Right ventricle myocardium superior (tissue), 1 donor: Measurements from ENCODE around the gene KRT7. TPM values are rescaled to one million over a fixed set of nuclear protein-coding genes. Genes with fewer than 3 reads are reported as not detected.
"Not testable (repeated sequence)": the region's sequence is repeated elsewhere in the genome, so short reads cannot be mapped to it uniquely, and the experiment has no call there.

Experiments used
- ATAC-seq: fragments of 200-7000 bp; cut with Tn5 transposase; one replicate; pipeline ENCODE4 v1.9.1; 2020; ENCODE audit warnings: mild to moderate bottlenecking; ENCODE audit not compliant: poor library complexity
- DNase-seq: peaks from one replicate; pipeline ENCODE4 v3.0.0-alpha.2; 2020
- intact Hi-C: fragments of 100-400 bp; cut with DNase I; formaldehyde crosslinking; loops from one replicate; pipeline ENCODE4 v1.11.2; 2022
- total RNA-seq: library from RNA; stranded (reverse); fragmentation: NEBNext Ultra II Directional; extraction: Animal tissue kit (Norgen Biotek cat#: 25700); gene quantifications from one replicate; pipeline ENCODE4 v1.2.1, GENCODE V29; 2021
- donor health status: DM: no; HTN: yes; CAD: no; lungs with severe emphysema.

Gene KRT7
- total RNA-seq, 1 donor from 2014 or later = 0.59 TPM

DNA sequence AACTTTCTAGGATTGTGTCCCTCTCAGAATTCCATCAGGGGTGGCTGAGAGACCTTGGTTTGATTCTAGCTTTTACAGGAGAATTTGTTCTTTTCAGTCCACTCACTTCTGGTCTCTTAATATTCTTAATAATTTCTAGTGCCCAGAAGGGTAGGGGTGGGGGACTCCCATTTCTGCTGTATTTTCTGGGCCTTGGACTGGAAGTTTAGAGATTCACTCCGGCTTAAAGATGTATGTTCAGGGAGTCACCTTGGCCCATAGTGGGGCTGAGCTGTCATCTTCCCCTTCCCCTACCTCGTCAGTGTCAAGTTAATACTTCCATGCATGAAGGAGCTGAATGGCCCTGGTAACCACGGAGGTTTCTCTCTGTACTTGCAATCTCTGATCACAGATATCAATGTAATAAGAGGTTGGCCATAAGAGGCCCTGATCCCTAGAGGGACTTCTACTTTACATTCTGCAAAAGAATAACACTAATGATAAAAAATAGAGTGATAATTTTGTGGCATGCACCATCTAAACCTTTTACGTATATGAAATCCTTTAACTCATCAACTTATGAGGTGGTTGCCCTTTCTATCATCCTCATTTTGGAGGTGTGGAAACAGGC is 51.6 kb downstream of the KRT7 start:
- DNase-seq = no peak
- intact Hi-C loops = no loop called here

DNA sequence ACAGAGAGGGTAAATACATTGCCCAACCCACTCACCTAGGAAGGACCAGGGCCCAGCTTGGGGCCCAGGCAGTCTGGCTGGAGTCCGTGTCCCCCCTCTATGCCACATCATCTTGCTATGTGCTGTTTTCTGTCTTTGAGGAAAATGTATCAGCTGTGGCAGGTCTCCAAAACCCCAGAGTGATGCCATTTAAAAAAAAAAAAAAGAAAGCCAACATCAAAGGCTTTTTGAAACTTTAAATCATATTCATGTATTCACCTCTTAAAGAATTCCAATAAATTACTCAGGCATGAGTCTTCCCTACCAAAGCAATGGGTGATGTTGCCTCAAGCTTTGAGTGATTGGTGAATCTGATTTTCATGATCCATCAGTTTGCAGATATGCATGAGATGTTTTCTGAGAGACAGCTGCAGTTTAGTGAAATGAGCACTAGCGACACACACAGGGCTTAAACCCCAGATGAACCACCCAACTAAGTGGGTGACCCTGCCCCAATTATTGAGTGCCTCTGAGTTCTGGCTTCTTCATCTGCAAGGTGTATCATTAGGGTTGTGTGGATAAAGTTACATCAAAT is 52.2 kb downstream of the KRT7 start:
- no peak for DNase-seq
- no peak for ATAC-seq
- intact Hi-C loops = no loop called here

More for the DNA sequence above, 51.6 kb downstream of the KRT7 start:
- ATAC-seq = no peak

DNA sequence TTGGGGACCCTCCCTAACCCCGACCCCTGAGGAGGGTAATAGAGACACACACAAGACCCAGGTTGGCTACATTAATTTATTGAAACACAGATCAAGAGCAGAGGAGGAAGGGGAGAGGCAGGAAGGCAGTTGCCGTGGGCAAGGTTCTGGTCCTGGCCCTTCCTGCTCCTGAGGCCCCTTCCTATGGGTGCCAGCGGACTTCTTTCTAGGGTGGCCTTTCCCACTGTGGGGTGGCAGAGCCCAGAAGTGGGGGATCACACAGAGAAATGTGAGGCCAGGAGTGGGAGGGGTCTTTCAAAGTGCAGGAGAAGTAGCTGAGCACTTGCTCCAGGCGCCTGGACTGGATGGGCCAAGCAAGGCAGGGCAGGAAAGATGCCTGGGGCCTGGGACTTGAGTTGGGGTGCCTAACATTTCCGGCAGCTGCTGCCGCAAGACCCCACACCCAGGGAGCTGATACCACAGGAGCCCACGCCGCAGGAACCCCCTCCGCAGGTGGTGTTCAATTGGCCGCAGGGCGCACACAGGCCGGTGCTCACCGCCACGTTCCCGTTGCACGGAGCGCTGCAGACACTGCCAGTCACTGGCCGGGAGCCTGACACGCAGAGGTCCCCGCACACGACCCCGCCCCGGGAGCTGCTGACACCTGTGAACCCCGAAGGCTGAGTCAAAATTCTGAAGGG is 52.9 kb downstream of the KRT7 start:
- intact Hi-C loops = no loop called here

DNA sequence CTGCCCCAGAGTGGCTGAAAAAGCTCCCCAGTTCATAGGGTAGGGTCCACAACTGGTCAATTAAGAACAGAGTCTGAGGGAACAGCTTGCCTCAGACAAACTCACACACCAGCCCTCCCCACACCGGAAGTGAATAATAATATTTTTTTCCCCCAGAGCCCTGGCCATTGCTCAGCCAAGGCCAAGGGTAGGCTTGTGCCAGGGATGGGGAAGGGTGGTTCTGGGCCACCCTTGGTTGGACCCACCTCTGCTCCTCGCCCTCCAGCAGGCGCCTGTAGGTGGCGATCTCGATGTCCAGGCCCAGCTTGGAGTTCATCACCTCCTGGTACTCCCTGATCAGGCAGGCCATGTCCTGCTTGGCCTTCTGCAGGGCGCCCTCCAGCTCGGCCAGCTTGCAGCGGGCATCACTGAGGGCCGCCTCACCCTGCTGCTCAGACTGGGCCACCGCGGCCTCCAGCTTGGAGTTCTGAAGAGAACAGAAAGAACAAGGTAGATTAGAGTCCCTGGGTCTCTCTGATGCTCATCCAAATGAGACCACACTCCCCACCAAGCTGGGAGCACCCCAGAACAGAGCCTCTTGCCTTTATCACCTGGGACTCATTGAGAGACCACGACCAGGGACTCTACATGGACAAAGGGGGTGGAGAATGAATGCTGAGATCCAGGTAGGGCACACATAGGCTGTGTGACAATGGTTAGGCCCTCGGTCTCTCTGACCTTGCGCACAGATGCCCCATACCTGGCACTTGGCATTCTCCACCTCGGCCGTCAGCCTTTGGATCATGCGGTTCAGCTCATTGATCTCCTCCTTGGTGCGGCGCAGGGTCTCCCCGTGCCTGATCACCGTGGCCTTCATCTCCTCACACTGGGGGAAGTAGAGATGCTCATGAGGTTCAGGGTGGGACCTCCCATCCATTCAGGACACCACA is 54.1 kb downstream of the KRT7 start:
- DNase-seq, ATAC-seq, intact Hi-C loops: not testable (repeated sequence)

More for the DNA sequence above, 52.9 kb downstream of the KRT7 start:
- DNase-seq (no peak), ATAC-seq (no peak)

DNA sequence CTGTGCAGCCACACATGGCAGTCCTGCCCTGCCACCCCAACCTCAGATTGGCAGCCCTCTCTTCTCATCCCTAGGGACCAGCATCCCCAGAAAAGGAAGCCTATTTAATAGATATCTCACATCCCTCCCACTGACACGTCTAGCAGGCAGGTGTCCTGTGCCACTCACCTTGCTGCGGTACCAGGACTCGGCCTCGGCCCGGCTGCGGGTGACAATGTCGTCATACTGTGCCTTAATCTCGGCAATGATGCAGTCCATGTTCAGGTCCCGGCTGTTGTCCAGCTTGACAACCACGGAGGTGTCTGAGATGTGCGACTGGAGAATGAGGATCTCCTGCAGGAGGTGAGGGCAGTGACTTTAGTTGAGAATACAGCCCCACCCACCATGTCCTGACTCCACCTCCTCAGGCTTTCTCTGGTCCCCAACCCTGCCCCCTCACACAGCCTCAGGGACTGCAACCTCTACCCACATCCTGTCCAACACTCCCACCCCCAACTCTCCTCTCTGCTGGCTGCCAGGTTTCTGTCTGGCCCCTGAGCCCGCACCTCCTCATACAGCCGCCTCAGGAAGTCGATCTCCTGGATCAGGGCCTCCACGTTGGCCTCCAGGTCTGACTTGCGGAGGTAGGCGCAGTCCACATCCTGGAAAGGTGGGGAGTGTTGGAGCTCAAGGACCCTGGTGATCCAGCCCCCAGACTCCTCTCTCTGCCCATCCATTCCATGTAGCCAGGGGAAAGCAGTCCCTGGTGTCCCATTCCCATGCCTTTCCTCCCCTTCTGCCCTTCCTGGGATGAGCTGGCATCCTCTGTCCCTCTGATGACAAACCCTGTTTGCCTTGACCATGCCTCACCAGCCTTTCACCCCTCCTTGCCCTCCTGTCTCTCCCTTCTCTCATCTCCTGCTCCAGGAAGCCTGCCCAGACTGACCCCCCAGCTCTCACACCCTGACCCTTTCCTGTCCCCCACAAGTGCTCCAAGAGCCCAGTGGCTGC is 55.1 kb downstream of the KRT7 start:
- ATAC-seq, intact Hi-C loops, DNase-seq: not testable (repeated sequence)

DNA sequence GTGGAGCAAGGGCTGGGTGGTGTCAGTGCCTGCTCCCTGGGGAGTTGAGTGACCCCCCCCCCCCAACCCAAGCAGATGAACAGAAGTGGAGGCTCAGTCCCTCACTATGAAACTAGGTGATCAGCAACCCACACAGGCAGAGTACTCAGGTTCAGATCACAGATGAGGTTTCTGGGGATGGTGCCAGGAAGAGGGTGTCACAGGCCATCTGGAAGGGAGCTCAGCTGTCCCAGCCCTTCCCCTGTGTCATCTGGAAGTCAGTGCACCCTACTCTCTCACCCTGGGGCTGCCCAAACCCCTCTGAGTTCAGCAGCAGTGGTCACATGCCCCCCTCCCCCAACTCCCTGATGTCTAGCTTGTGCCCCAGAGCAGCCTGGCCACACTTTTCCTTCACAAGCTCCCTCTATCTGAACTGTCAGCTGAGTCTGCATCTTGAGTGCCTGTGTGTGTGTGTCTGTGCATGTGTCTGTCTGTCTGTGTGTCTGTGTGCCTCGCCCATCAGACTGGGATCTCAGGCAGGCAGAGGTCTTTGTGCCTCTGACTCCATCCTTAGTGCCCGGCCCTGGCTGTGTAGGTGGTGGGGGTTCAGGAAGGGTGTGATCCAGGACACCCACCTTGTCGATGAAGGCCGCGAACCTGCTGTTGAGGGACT is 57.6 kb downstream of the KRT7 start:
- ATAC-seq, DNase-seq, intact Hi-C loops: not testable (repeated sequence)

DNA sequence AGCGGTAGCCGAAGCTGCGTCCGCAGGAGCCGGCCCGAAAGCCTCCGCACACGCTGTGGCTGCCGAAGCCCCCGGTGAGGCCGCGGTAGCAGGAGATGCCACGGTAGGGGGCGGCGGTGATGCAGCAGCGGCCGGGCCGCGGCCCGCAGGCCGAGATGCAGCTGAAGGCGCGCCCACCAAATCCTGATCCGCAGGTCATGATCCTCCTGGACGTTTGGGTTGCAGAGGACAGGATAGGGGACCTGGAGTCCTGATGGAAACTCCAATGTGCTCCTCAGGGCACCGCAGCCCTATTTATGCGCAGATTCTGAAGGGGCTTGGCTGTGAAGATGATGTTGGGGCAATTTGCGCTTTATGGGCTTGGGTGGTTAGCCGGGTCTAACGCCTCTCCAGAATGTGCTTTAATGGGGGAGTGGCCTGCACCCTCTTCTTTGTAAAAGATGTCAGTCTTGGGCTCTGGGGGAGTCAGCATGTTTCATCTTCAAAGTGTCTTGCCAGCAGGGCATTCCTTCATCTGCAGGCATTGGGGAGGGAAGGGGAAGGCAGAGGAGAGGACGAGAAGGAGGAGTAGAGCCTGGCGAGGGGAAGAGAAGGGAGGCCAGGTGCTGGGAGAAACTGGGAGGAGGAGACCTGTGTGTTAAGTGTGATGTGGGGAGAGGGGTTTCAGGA is 58.4 kb downstream of the KRT7 start, which contains the start of gene KRT81:
Gene KRT81 (minus strand): TSS at position 268 of the 669 bp plus-strand sequence. CDS start 69 bp downstream, at position 199.
- intact Hi-C loops = no loop called here
- no peak for ATAC-seq
- DNase-seq = no peak

DNA sequence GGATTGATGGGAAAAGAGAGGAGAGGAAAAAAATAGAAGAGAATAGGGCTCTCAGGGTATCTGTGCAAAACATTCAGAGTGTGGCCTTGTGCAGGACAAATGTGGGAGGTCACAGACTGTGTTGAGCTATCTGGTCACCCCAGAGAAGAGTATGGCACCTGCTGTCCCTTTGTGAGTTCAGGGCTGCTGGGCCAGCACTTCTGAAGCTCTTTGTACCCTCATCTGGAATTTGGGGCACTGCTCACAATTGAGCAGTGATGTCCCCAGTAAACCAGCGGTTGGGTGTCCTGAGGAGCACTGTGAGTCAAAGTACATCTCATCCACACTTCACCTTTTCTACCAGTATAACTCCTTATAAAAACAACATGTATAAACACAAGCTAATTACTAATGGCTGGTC is 60.9 kb downstream of the KRT7 start:
- no peak for DNase-seq
- intact Hi-C loops = no loop called here
- no peak for ATAC-seq

DNA sequence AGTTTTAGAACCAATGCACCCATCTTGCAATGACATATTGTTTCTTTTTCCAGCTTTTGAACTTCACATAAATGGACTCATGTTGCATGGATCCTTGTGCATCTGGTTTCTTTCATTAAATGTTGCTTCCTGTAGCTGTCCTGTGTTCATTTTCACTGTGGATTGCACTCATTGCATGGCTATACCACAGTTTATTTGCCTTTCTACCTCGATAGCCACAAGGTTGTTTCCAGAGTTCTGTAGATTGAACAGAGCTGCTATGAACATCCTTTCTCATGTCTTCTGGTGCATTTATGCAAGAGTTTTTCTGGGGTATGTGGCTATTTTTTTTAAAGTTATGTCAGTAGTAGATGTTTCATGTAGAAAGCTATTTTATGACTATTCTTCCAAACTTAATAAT is 61.8 kb downstream of the KRT7 start:
- ATAC-seq (no peak), DNase-seq (no peak)
- intact Hi-C loops = no loop called here

DNA sequence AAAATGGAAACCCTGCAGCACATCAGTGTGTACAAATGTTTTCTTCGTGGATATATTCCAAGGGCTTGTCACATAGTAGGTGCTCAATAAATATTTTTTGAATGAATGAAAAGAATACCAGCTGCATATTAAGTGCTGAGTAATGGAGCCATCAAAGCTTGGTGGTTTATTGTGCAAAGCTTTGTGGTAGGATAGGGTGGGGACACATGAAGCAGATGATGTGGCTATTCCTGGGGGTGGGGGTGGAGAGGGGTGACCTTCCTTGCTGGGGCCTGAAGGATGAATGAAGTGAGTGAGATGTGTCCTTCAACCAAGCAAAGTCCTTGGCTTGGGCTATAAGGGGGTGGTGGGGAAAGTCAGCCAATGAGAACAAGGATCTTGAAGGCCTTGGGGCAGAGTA is 62.6 kb downstream of the KRT7 start:
- DNase-seq = no peak
- no peak for ATAC-seq
- intact Hi-C loops = no loop called here

DNA sequence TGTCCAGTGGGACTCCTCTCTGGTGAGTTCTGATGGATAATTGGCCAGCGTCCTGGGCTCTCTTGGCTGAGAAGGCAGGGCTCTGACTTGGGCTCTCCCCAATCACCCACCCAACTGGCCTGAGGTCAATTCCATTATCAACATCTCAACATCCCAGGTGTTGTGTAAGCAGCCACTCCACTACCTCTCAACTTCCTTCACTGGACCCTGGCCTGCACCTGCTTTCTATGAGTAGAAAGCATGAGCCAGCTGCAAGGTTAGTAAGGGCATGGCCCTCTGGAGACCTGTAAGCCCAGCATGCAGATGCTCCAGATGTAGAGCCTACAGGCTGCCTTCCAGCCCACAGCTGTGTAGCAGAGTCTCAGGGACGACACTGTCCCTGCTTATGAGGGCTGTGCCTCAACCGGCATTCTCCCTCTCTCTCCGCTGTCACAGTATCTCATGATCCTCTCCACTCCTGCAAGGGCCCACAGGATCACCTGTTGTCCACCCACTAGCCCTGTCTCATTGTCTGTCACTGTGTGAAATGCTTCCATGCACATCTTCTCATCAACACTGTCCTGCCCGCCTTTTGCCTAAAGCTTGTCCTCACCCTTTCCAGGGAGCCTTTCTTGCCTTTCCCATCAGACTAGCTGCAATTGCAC is 63.7 kb downstream of the KRT7 start:
- ATAC-seq (no peak), DNase-seq (no peak)
- intact Hi-C loops = no loop called here

Other genes with a start within 250 kb of the KRT7 start
- gene TAMALIN, start 226.3 kb upstream of the KRT7 start, total RNA-seq = 19.8 TPM
- gene NR4A1, start 181.8 kb upstream of the KRT7 start, total RNA-seq = 46.1 TPM
- 23.5 TPM for gene ATG101, start 163.3 kb upstream of the KRT7 start, total RNA-seq
- 0.35 TPM for gene SMIM41, start 153.5 kb upstream of the KRT7 start, total RNA-seq
- gene KRT80, start 41.2 kb upstream of the KRT7 start, total RNA-seq = not detected
- not detected for gene KRT86, start 41.4 kb downstream of the KRT7 start, total RNA-seq
- not detected for gene KRT81, start 58.3 kb downstream of the KRT7 start, total RNA-seq
- not detected for gene KRT83, start 88.2 kb downstream of the KRT7 start, total RNA-seq
- gene KRT85, start 134.2 kb downstream of the KRT7 start, total RNA-seq = not detected
- gene KRT84, start 152.4 kb downstream of the KRT7 start, total RNA-seq = not detected
- not detected for gene KRT82, start 173.1 kb downstream of the KRT7 start, total RNA-seq
- gene KRT75, start 201.1 kb downstream of the KRT7 start, total RNA-seq = not detected
- gene KRT6B, start 218.9 kb downstream of the KRT7 start, total RNA-seq = not detected
- gene KRT6C, start 240.6 kb downstream of the KRT7 start, total RNA-seq = not detected